Measurements from ENCODE around the gene DIAPH2.

- TF ChIP-seq EZH2 (IDR thresholded peaks at IDR 0.05; ENCODE audit: borderline replicate concordance, insufficient read depth, low read depth, low read length, poor library complexity, severe bottlenecking) = no peak
- no peak for TF ChIP-seq CTCF (IDR thresholded peaks at IDR 0.05)
Observed at GRCh38 chrX:97380200-97380599, 695.6 kb downstream of the DIAPH2 start.

Data from B cell (primary cell).